AG04450 (cell line): ENCODE results near the gene TRAF3. TPM values are rescaled to one million over a fixed set of nuclear protein-coding genes. Genes with fewer than 3 reads are reported as not detected.

Experiments used
- CTCF ChIA-PET: fragments of 300-600, 350-600 bp; formaldehyde crosslinking; extraction: SDS; loops from one replicate; lab custom pipeline; 2022; ENCODE audit warnings: antibody characterized with exemption, inconsistent platforms; lab: Charles Lee
- POLR2A ChIA-PET: fragments of 350-600 bp; formaldehyde crosslinking; extraction: SDS; loops from one replicate; lab custom pipeline; 2021; ENCODE audit warnings: antibody characterized with exemption, inconsistent platforms; lab: Yijun Ruan, JAX
- DNase-seq: peaks from one replicate; pipeline ENCODE4 v3.0.0-alpha.2; 2011; ENCODE audit warnings: low read depth, low spot score
- H3K27ac ChIP-seq: one replicate; pipeline ENCODE4 v1.5.1; 2012; ENCODE audit warnings: low read depth, low read length, control low read depth
- H3K27me3 ChIP-seq: one replicate; pipeline ENCODE4 v1.6.0; 2012; ENCODE audit warnings: low read length; ENCODE audit not compliant: control insufficient read depth, insufficient read depth
- H3K4me3 ChIP-seq: 2 replicates; pipeline ENCODE4 v1.5.1; 2011; ENCODE audit warnings: mild to moderate bottlenecking, low read depth, low read length, control low read depth
- H3K9me3 ChIP-seq: 2 replicates; pipeline ENCODE4 v1.5.1; 2012; ENCODE audit warnings: low read length; ENCODE audit not compliant: control insufficient read depth, insufficient read depth
- CTCF ChIP-seq: IDR thresholded peaks from 2 replicates; pipeline ENCODE4 v1.5.1; 2011; ENCODE audit warnings: low read depth, low read length, control low read depth, inconsistent platforms
- polyA plus RNA-seq: library from polyadenylated mRNA; depleted of rRNA; stranded (reverse); fragments of >200 nt; gene quantifications from 2 replicates; pipeline ENCODE4 v1.2.3, GENCODE V29; 2011

Gene TRAF3
- polyA plus RNA-seq, 1 experiment, result 24.9 TPM

- DNase-seq, result no peak
These were observed 163.6 kb downstream of the TRAF3 start for GRCh38 chr14:102940729-102941362.

DNA sequence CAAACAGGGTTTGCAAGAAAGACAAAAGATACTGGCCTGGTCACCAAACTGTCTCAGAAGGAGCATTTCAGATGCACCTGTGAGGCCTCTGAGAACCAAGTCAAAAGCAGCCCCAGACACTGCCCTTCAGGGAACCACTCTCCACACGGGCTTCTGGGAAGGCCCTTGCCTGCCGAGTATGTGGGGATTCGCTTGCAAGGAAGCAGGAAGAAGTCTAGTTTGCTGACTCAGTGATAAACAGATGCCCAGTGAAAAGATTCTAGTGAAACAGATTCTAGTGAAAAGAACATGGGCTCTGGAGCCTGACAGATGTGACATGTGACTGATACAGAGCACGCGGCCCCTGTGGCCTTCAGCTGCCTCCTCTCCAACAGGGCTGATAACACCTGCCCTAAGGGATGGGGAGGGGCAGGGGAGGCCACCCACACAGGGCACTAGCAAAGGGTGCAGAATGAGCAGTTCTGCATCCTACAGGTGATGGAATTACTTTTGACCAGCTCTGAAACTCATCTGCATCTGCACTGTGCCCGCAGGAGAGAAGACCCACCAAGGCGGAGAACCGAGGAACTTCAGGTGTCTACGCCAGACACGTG is 164.3 kb downstream of the TRAF3 start:
- CTCF ChIA-PET, result no interaction called here
- Histone ChIP-seq H3K27ac (no peak overlapping the region), H3K27me3 (no peaks in the 10 kb centered on the region), H3K4me3 (no peak overlapping the region), H3K9me3 (no peaks in the 10 kb centered on the region; the same call in 1 of the 2 replicates)
- POLR2A ChIA-PET, result no interaction called here
- DNase-seq, result no peak
- TF ChIP-seq CTCF, result no peak

More at GRCh38 chr14:102940729-102941362, 163.6 kb downstream of the TRAF3 start:
- H3K4me3 ChIP-seq, result no peak overlapping the region
- no peaks in the 10 kb centered on the region; the same call in 1 of the 2 replicates for H3K9me3 ChIP-seq
- no peak for TF ChIP-seq CTCF
- H3K27me3 ChIP-seq, result no peaks in the 10 kb centered on the region
- H3K27ac ChIP-seq, result no peak overlapping the region
- ChIA-PET POLR2A (no interaction called here), CTCF (no interaction called here)

DNA sequence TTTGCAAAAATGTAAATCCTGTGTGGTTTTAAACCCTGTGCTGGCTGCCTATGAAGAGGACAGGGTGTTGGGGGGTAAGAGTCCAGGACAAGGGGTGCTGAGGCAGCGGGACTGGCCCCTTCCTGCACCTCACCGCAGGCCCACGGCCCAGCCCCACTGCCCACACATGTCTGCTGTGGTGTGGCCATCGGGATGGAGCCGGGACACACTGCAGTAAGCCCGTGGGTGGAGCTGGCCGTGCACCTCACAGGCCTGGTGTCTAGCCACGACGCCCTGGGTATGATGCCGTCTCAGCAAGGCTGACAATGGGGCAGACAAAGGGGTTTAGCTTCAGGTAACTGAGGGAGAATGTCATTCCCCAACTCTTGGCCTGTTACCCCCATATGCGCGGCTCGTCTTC is 164.8 kb downstream of the TRAF3 start:
- Histone ChIP-seq H3K27ac (no peak overlapping the region), H3K9me3 (no peaks in the 10 kb centered on the region; the same call in 1 of the 2 replicates), H3K27me3 (no peaks in the 10 kb centered on the region), H3K4me3 (no peak overlapping the region)
- POLR2A ChIA-PET, result no interaction called here
- CTCF ChIA-PET, result no interaction called here
- no peak for TF ChIP-seq CTCF
- DNase-seq, result no peak

DNA sequence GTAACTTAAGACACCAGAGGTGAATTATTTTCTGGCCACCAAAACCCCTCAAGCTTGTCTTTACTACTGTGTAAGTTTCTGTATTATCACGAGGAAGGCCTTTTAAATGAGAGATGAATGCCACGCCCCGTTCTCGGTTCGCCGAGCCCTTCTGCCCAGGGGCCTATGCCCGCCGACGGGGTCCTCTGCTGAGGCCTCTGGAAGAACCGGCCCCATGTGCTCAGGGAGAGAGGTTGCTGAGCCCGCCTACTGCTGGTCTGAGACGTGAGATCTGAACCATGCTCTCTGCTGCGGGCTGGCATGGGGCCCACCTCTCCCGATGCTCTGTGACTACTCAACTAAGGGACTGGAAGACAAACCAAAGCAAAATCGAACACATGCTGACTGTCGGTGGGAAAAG is 166.2 kb downstream of the TRAF3 start:
- H3K4me3 ChIP-seq, result no peak overlapping the region
- ChIA-PET POLR2A (no interaction called here), CTCF (no interaction called here)
- H3K9me3 ChIP-seq, result no peaks in the 10 kb centered on the region; the same call in 1 of the 2 replicates
- no peak for TF ChIP-seq CTCF
- H3K27ac ChIP-seq, result no peak overlapping the region
- DNase-seq, result no peak
- no peaks in the 10 kb centered on the region for H3K27me3 ChIP-seq

GRCh38 chr14:102943979-102944378 is 166.7 kb downstream of the TRAF3 start:
- POLR2A ChIA-PET, result no interaction called here
- TF ChIP-seq CTCF, result no peak

More at GRCh38 chr14:102943979-102944378, 166.7 kb downstream of the TRAF3 start:
- Histone ChIP-seq H3K9me3 (no peaks in the 10 kb centered on the region; the same call in 1 of the 2 replicates), H3K27ac (no peak overlapping the region), H3K4me3 (no peak overlapping the region), H3K27me3 (no peaks in the 10 kb centered on the region)
- CTCF ChIA-PET, result no interaction called here
- DNase-seq, result no peak
